GM12878 (cell line): Measurements from ENCODE around the gene PLAAT5. TPM values are rescaled to one million over a fixed set of nuclear protein-coding genes. Genes with fewer than 3 reads are reported as not detected.

Experiments
- ATAC-seq: fragments of 200-7000 bp; cut with Tn5 transposase; 3 replicates; pipeline ENCODE4 v1.9.1; 2020; ENCODE audit warnings: mild to moderate bottlenecking, moderate library complexity
- BruUV-seq: library from RNA; stranded (reverse); fragments of 400-500 nt; replicated peaks from 2 replicates; lab custom pipeline; 2021; lab: Mats Ljungman, UMichigan
- CTCF ChIA-PET: fragments of 300-600 bp; sonication (Branson Sonifier 250); formaldehyde crosslinking; extraction: SDS; loops from one replicate; lab custom pipeline; 2021; ENCODE audit warnings: inconsistent platforms; lab: Yijun Ruan, JAX
- POLR2A ChIA-PET: fragments of 350-600 bp; formaldehyde crosslinking; extraction: SDS; loops from one replicate; lab custom pipeline; 2021; ENCODE audit warnings: inconsistent platforms; lab: Charles Lee
- RAD21 ChIA-PET: fragments of 300-600 bp; sonication (Branson Sonifier 250); formaldehyde crosslinking; loops from one replicate; lab custom pipeline; 2023; ENCODE audit warnings: antibody characterized with exemption; ENCODE audit not compliant: unreplicated experiment; lab: Charles Lee
- SMC1A ChIA-PET: fragments of 300-600 bp; sonication (Branson Sonifier 250); formaldehyde crosslinking; loops from one replicate; lab custom pipeline; 2023; ENCODE audit not compliant: unreplicated experiment, uncharacterized antibody; lab: Charles Lee
- DNase-seq: peaks from one replicate; pipeline ENCODE4 v3.0.0-alpha.2; 2011; ENCODE audit warnings: low read depth, low spot score
- FAIRE-seq: peaks from 3 replicates; lab custom pipeline; 2011; peaks lifted over from hg19 to GRCh38; lab: Jason Lieb, UNC
- H2AFZ ChIP-seq: 2 replicates; pipeline ENCODE4 v1.6.0; 2011; ENCODE audit warnings: low read depth, low read length, control low read depth; ENCODE audit not compliant: control insufficient read depth
- H3K27ac ChIP-seq: 2 replicates; pipeline ENCODE4 v1.5.1; 2011; ENCODE audit warnings: control low read depth; ENCODE audit not compliant: control insufficient read depth, insufficient read depth
- H3K27me3 ChIP-seq, 2 experiments: replicated peaks in 1 of 2; 2 replicates each; pipeline versions ENCODE4 v1.6.0 to v1.6.1; 2011; ENCODE audit warnings: low read length in 1 of 2; ENCODE audit not compliant: control insufficient read depth in 2 of 2, insufficient read depth in 2 of 2
- H3K36me3 ChIP-seq, 2 experiments: 2 replicates each; pipeline ENCODE4 v1.5.1; 2011; ENCODE audit warnings: low read length in 1 of 2; ENCODE audit not compliant: control insufficient read depth in 2 of 2, insufficient read depth in 2 of 2
- H3K4me1 ChIP-seq: 2 replicates; pipeline ENCODE4 v1.6.1; 2011; ENCODE audit warnings: mild to moderate bottlenecking, low read length, moderate library complexity, mixed read lengths; ENCODE audit not compliant: control insufficient read depth, insufficient read depth
- H3K4me2 ChIP-seq: 2 replicates; pipeline ENCODE4 v1.6.0; 2011; ENCODE audit warnings: control low read depth; ENCODE audit not compliant: control insufficient read depth, insufficient read depth
- H3K4me3 ChIP-seq: fragments of 200-600 bp; sonication (generic); 2 replicates; pipeline ENCODE4 v1.5.1; 2016
- H3K79me2 ChIP-seq: 2 replicates; pipeline ENCODE4 v1.6.0; 2011; ENCODE audit warnings: low read length; ENCODE audit not compliant: control insufficient read depth, insufficient read depth
- H3K9ac ChIP-seq: 2 replicates; pipeline ENCODE4 v1.8.0; 2011; ENCODE audit warnings: low read length, control low read depth, mixed read lengths; ENCODE audit not compliant: control insufficient read depth, insufficient read depth
- H3K9me3 ChIP-seq: replicated peaks from 3 replicates; pipeline ENCODE4 v1.5.1; 2011; ENCODE audit warnings: mild to moderate bottlenecking, low read length; ENCODE audit not compliant: control insufficient read depth, insufficient read depth
- H4K20me1 ChIP-seq: 2 replicates; pipeline ENCODE4 v1.6.0; 2011; ENCODE audit not compliant: control insufficient read depth, insufficient read depth
- FOXM1 ChIP-seq: IDR thresholded peaks from 2 replicates; pipeline ENCODE4 v1.6.1; 2012; ENCODE audit warnings: low read depth, mild to moderate bottlenecking, inconsistent platforms, low read length, moderate library complexity
- RUNX3 ChIP-seq: IDR thresholded peaks from 2 replicates; pipeline ENCODE4 v1.6.1; 2012; ENCODE audit warnings: low read length, inconsistent platforms
- TCF3 ChIP-seq: IDR thresholded peaks from 2 replicates; pipeline ENCODE4 v1.6.1; 2012; ENCODE audit warnings: low read depth, mild to moderate bottlenecking, low read length, borderline replicate concordance; ENCODE audit not compliant: insufficient read depth
- ZSCAN29 ChIP-seq: fragments of 450-650 bp; IDR thresholded peaks from 2 replicates; pipeline ENCODE4 v1.6.1; 2017; ENCODE audit warnings: mild to moderate bottlenecking, moderate library complexity
- WGBS: methylation state at CpG from one replicate; pipeline ENCODE4 v1.1.6; 2016; ENCODE audit warnings: low lambda C conversion rate; ENCODE audit not compliant: insufficient replicate concordance, insufficient coverage; ENCODE audit errors: missing lambda C conversion rate; 5-methylcytosine and 5-hydroxymethylcytosine counted together
- in situ Hi-C: fragments of 300-500 bp; cut with MboI; formaldehyde crosslinking; loops from 9 replicates; pipeline ENCODE4 v1.14.3; 2018; ENCODE audit warnings: mixed read lengths
- intact Hi-C: fragments of 100-400 bp; cut with micrococcal nuclease; formaldehyde crosslinking; loops from one replicate; pipeline ENCODE4 v1.14.2; 2022; ENCODE audit not compliant: unreplicated experiment
- polyA plus RNA-seq, 11 experiments: library from polyadenylated mRNA; depleted of rRNA in 4 of 11; unstranded in 6 of 11; stranded (reverse) in 5 of 11; fragments of >200 nt; fragmentation: Nextera tagmentation in 4 of 11; fragmentation: Illumina TruSeq in 1 of 11; extraction: Ambion mirVana in 4 of 11; extraction: Trizol in 1 of 11; gene quantifications; 1 replicate in 1 of 11; 2 replicates in 10 of 11; pipeline versions ENCODE4 v1.2.1 to v1.2.3, GENCODE V29; 2011 to 2016; ENCODE audit warnings: inconsistent platforms in 2 of 11, missing spikeins in 2 of 11, low read depth in 1 of 11
- total RNA-seq, 4 experiments: library from RNA; depleted of rRNA in 3 of 4; stranded (reverse); fragments of >200 nt in 3 of 4; fragmentation: Illumina TruSeq in 1 of 4; extraction: Trizol in 1 of 4; gene quantifications; 2 replicates each; pipeline versions ENCODE4 v1.2.1 to v1.2.3, GENCODE V29; 2013 to 2021

PLAAT5 gene
- total and polyA plus RNA-seq, 10 of the 15 experiments (the other 5 are each of a cell fraction or from before 2014, with no cell fraction given) = not detected

DNA sequence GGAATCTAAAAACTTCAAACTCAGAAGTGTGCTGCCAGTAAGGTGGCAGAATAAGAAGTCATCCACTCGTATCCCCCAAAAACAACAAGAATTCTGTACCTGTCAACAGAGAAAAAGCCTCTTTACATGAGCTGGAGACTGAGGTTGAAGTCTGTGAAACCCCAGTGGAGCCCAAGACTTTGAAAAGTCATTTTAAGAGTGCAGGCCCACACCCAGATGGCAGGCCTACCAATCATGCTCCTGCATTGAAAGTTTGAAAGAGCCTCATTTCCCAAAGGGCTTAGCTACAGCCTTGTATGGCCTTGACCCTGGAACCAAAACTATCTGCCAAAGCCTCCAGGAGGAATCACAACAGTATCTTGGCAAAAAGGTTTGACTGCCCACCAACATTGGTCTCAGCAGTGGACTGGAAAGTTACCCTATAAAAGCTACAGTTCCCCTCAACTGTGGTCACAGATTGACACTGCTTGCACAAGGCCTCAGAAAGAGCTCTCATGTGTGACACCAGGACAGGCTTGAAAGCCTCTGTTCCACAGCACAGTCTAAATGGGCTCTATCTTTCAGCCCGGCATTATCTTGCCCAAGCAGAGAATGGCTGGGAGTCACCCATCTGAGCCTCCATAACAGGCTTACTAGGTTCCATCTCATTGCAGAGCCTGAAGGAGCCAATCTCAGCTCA, 73.7 kb downstream of the PLAAT5 start:
- intact Hi-C loops = no loop called here
- H2AFZ ChIP-seq = no peak overlapping the region
- no peaks in the 10 kb centered on the region for H3K79me2 ChIP-seq
- no peak overlapping the region for H3K27ac ChIP-seq
- no peak overlapping the region for H3K9ac ChIP-seq
- ChIA-PET SMC1A (interaction anchor here (0.6 to 1.7 kb wide), 2 partner anchors 10 to 43 kb away, joined by 3 read pairs; no protein-coding TSS in a partner anchor), POLR2A (no interaction called here), CTCF (interaction anchor here (0.9 kb wide), 1 partner anchor 11 kb away, joined by 3 read pairs; no protein-coding TSS in a partner anchor), RAD21 (no interaction called here)
- H3K4me1 ChIP-seq = no peaks in the 10 kb centered on the region
- no peak for ATAC-seq
- H3K9me3 ChIP-seq = no peaks in the 10 kb centered on the region
- peak; percentile 38 for FAIRE-seq
- BruUV-seq = no TSS peak
- TF ChIP-seq RUNX3 = peak; percentile 23; the same call in 1 of the 2 replicates
- no peak for TF ChIP-seq TCF3
- no peak for TF ChIP-seq FOXM1
- no peak for TF ChIP-seq ZSCAN29
- no peaks in the 10 kb centered on the region for H3K36me3 ChIP-seq
- H4K20me1 ChIP-seq = no peaks in the 10 kb centered on the region
- H3K4me2 ChIP-seq = no peak overlapping the region
- H3K4me3 ChIP-seq = no peak overlapping the region
- in situ Hi-C loops = no loop called here
- WGBS = 0% methylated on average over 2 of the region's 2 CpGs
- no peak for DNase-seq
- no peaks in the 10 kb centered on the region for H3K27me3 ChIP-seq

Other genes with a start within 250 kb of the PLAAT5 start
Only the 7 nearest of the 8 such genes appear.
- gene SLC22A9, start 121.4 kb downstream of the PLAAT5 start, total RNA-seq (2014; rRNA removed) = 0.06 TPM in 1 of 2 replicates, not detected in the other
- gene SLC22A9, start 121.4 kb downstream of the PLAAT5 start, total RNA-seq (2014; rRNA removed; fragmentation: Illumina TruSeq; extraction: Trizol) = not detected in 2 replicates
- gene SLC22A9, start 121.4 kb downstream of the PLAAT5 start, total RNA-seq (2021) = not detected in 2 replicates
- 0.03 and 0.13 TPM in 2 replicates for gene SLC22A9, start 121.4 kb downstream of the PLAAT5 start, polyA plus RNA-seq (2011; rRNA removed)
- gene SLC22A9, start 121.4 kb downstream of the PLAAT5 start, polyA plus RNA-seq (2014; fragmentation: Illumina TruSeq; extraction: Trizol) = not detected in 2 replicates
- gene SLC22A9, start 121.4 kb downstream of the PLAAT5 start, polyA plus RNA-seq (2014; fragmentation: Nextera tagmentation; extraction: Ambion mirVana) = not detected
- gene SLC22A9, start 121.4 kb downstream of the PLAAT5 start, polyA plus RNA-seq (2014; rRNA removed) = not detected in 2 replicates
- not detected for gene SLC22A9, start 121.4 kb downstream of the PLAAT5 start, polyA plus RNA-seq (2016; fragmentation: Nextera tagmentation; extraction: Ambion mirVana)
- not detected in 2 replicates for gene LGALS12, start 14.9 kb upstream of the PLAAT5 start, total RNA-seq (2014; rRNA removed)
- gene LGALS12, start 14.9 kb upstream of the PLAAT5 start, total RNA-seq (2014; rRNA removed; fragmentation: Illumina TruSeq; extraction: Trizol) = not detected in 2 replicates
- not detected in 2 replicates for gene LGALS12, start 14.9 kb upstream of the PLAAT5 start, total RNA-seq (2021)
- gene LGALS12, start 14.9 kb upstream of the PLAAT5 start, polyA plus RNA-seq (2011; rRNA removed) = not detected in 2 replicates
- gene LGALS12, start 14.9 kb upstream of the PLAAT5 start, polyA plus RNA-seq (2014; fragmentation: Illumina TruSeq; extraction: Trizol) = not detected in 2 replicates
- gene LGALS12, start 14.9 kb upstream of the PLAAT5 start, polyA plus RNA-seq (2014; fragmentation: Nextera tagmentation; extraction: Ambion mirVana) = not detected
- gene LGALS12, start 14.9 kb upstream of the PLAAT5 start, polyA plus RNA-seq (2014; rRNA removed) = not detected in 2 replicates
- gene LGALS12, start 14.9 kb upstream of the PLAAT5 start, polyA plus RNA-seq (2016; fragmentation: Nextera tagmentation; extraction: Ambion mirVana) = not detected
- gene PLAAT4, start 45.6 kb upstream of the PLAAT5 start, total RNA-seq (2014; rRNA removed) = 12.3 and 13.0 TPM in 2 replicates
- 11.3 and 13.4 TPM in 2 replicates for gene PLAAT4, start 45.6 kb upstream of the PLAAT5 start, total RNA-seq (2014; rRNA removed; fragmentation: Illumina TruSeq; extraction: Trizol)
- 9.9 and 12.6 TPM in 2 replicates for gene PLAAT4, start 45.6 kb upstream of the PLAAT5 start, total RNA-seq (2021)
- 8.1 and 15.5 TPM in 2 replicates for gene PLAAT4, start 45.6 kb upstream of the PLAAT5 start, polyA plus RNA-seq (2011; rRNA removed)
- 11.8 and 12.2 TPM in 2 replicates for gene PLAAT4, start 45.6 kb upstream of the PLAAT5 start, polyA plus RNA-seq (2014; fragmentation: Illumina TruSeq; extraction: Trizol)
- gene PLAAT4, start 45.6 kb upstream of the PLAAT5 start, polyA plus RNA-seq (2014; fragmentation: Nextera tagmentation; extraction: Ambion mirVana) = 10 to 100 TPM; 23.7 to 34.3 TPM
- gene PLAAT4, start 45.6 kb upstream of the PLAAT5 start, polyA plus RNA-seq (2014; rRNA removed) = 13.3 and 13.5 TPM in 2 replicates
- gene PLAAT4, start 45.6 kb upstream of the PLAAT5 start, polyA plus RNA-seq (2016; fragmentation: Nextera tagmentation; extraction: Ambion mirVana) = 1 to 10 TPM; 6.0 to 7.1 TPM
- gene PLAAT2, start 72.2 kb upstream of the PLAAT5 start, total RNA-seq (2014; rRNA removed) = 8.2 and 8.5 TPM in 2 replicates
- 8.2 and 8.6 TPM in 2 replicates for gene PLAAT2, start 72.2 kb upstream of the PLAAT5 start, total RNA-seq (2014; rRNA removed; fragmentation: Illumina TruSeq; extraction: Trizol)
- gene PLAAT2, start 72.2 kb upstream of the PLAAT5 start, total RNA-seq (2021) = 4.6 and 5.2 TPM in 2 replicates
- gene PLAAT2, start 72.2 kb upstream of the PLAAT5 start, polyA plus RNA-seq (2011; rRNA removed) = 2.5 and 4.6 TPM in 2 replicates
- gene PLAAT2, start 72.2 kb upstream of the PLAAT5 start, polyA plus RNA-seq (2014; fragmentation: Illumina TruSeq; extraction: Trizol) = 10.8 and 13.4 TPM in 2 replicates
- gene PLAAT2, start 72.2 kb upstream of the PLAAT5 start, polyA plus RNA-seq (2014; fragmentation: Nextera tagmentation; extraction: Ambion mirVana) = 10 to 100 TPM; 15.7 to 25.9 TPM
- gene PLAAT2, start 72.2 kb upstream of the PLAAT5 start, polyA plus RNA-seq (2014; rRNA removed) = 10.9 and 11.5 TPM in 2 replicates
- 1 to 10 TPM; 5.6 to 5.9 TPM for gene PLAAT2, start 72.2 kb upstream of the PLAAT5 start, polyA plus RNA-seq (2016; fragmentation: Nextera tagmentation; extraction: Ambion mirVana)
- 11.3 and 12.5 TPM in 2 replicates for gene PLAAT3, start 123.3 kb upstream of the PLAAT5 start, total RNA-seq (2014; rRNA removed)
- 7.0 and 8.1 TPM in 2 replicates for gene PLAAT3, start 123.3 kb upstream of the PLAAT5 start, total RNA-seq (2014; rRNA removed; fragmentation: Illumina TruSeq; extraction: Trizol)
- 13.3 and 15.4 TPM in 2 replicates for gene PLAAT3, start 123.3 kb upstream of the PLAAT5 start, total RNA-seq (2021)
- gene PLAAT3, start 123.3 kb upstream of the PLAAT5 start, polyA plus RNA-seq (2011; rRNA removed) = 3.2 and 4.8 TPM in 2 replicates
- gene PLAAT3, start 123.3 kb upstream of the PLAAT5 start, polyA plus RNA-seq (2014; fragmentation: Illumina TruSeq; extraction: Trizol) = 6.4 and 9.2 TPM in 2 replicates
- gene PLAAT3, start 123.3 kb upstream of the PLAAT5 start, polyA plus RNA-seq (2014; fragmentation: Nextera tagmentation; extraction: Ambion mirVana) = 10 to 100 TPM; 31.6 to 37.0 TPM
- gene PLAAT3, start 123.3 kb upstream of the PLAAT5 start, polyA plus RNA-seq (2014; rRNA removed) = 18.0 and 18.9 TPM in 2 replicates
- 10 to 100 TPM; 16.4 to 19.9 TPM for gene PLAAT3, start 123.3 kb upstream of the PLAAT5 start, polyA plus RNA-seq (2016; fragmentation: Nextera tagmentation; extraction: Ambion mirVana)
- 25.4 and 31.2 TPM in 2 replicates for gene ATL3, start 180.2 kb upstream of the PLAAT5 start, total RNA-seq (2014; rRNA removed)
- 28.7 and 29.2 TPM in 2 replicates for gene ATL3, start 180.2 kb upstream of the PLAAT5 start, total RNA-seq (2014; rRNA removed; fragmentation: Illumina TruSeq; extraction: Trizol)
- 33.3 and 36.0 TPM in 2 replicates for gene ATL3, start 180.2 kb upstream of the PLAAT5 start, total RNA-seq (2021)
- 19.4 and 27.7 TPM in 2 replicates for gene ATL3, start 180.2 kb upstream of the PLAAT5 start, polyA plus RNA-seq (2011; rRNA removed)
- gene ATL3, start 180.2 kb upstream of the PLAAT5 start, polyA plus RNA-seq (2014; fragmentation: Illumina TruSeq; extraction: Trizol) = 15.3 and 19.0 TPM in 2 replicates
- gene ATL3, start 180.2 kb upstream of the PLAAT5 start, polyA plus RNA-seq (2014; fragmentation: Nextera tagmentation; extraction: Ambion mirVana) = 10 to 100 TPM; 12.0 to 15.4 TPM
- gene ATL3, start 180.2 kb upstream of the PLAAT5 start, polyA plus RNA-seq (2014; rRNA removed) = 12.4 and 16.0 TPM in 2 replicates
- 10 to 100 TPM; 23.6 to 25.9 TPM for gene ATL3, start 180.2 kb upstream of the PLAAT5 start, polyA plus RNA-seq (2016; fragmentation: Nextera tagmentation; extraction: Ambion mirVana)
- gene RTN3, start 190.3 kb upstream of the PLAAT5 start, total RNA-seq (2014; rRNA removed) = 27.2 and 27.7 TPM in 2 replicates
- gene RTN3, start 190.3 kb upstream of the PLAAT5 start, total RNA-seq (2014; rRNA removed; fragmentation: Illumina TruSeq; extraction: Trizol) = 39.1 and 40.6 TPM in 2 replicates
- 52.4 and 56.1 TPM in 2 replicates for gene RTN3, start 190.3 kb upstream of the PLAAT5 start, total RNA-seq (2021)
- gene RTN3, start 190.3 kb upstream of the PLAAT5 start, polyA plus RNA-seq (2011; rRNA removed) = 60.3 and 79.8 TPM in 2 replicates
- 64.2 and 87.1 TPM in 2 replicates for gene RTN3, start 190.3 kb upstream of the PLAAT5 start, polyA plus RNA-seq (2014; fragmentation: Illumina TruSeq; extraction: Trizol)
- gene RTN3, start 190.3 kb upstream of the PLAAT5 start, polyA plus RNA-seq (2014; fragmentation: Nextera tagmentation; extraction: Ambion mirVana) = 10 to 100 TPM; 22.9 to 27.3 TPM
- gene RTN3, start 190.3 kb upstream of the PLAAT5 start, polyA plus RNA-seq (2014; rRNA removed) = 40.6 and 44.1 TPM in 2 replicates
- 10 to 100 TPM; 49.9 to 52.8 TPM for gene RTN3, start 190.3 kb upstream of the PLAAT5 start, polyA plus RNA-seq (2016; fragmentation: Nextera tagmentation; extraction: Ambion mirVana)